Activated T-helper 1 cell treated with anti-CD3 and anti-CD28 coated beads, Interleukin-12 subunit alpha, Interleukin-12 subunit beta, Interleukin-2, Interleukin-4 antibody, amounts not matched to agents 30 ng/mL and 10 ng/mL and 1 ng/mL, durations not matched to agents 14 hours and 24 hours and 36 hours (primary cell): Measurements from ENCODE around the gene MYL5. TPM values are rescaled to one million over a fixed set of nuclear protein-coding genes. Genes with fewer than 3 reads are reported as not detected.

Experiments used
- DNase-seq: peaks from one replicate; pipeline ENCODE4 v3.0.0; 2021; ENCODE audit warnings: low spot score
- H3K27ac Mint-ChIP-seq: one replicate; pipeline ENCODE4 v1.8.0; 2021; ENCODE audit warnings: mild to moderate bottlenecking, mixed read lengths
- H3K27me3 Mint-ChIP-seq: one replicate; pipeline ENCODE4 v1.8.0; 2022; ENCODE audit warnings: mild to moderate bottlenecking, moderate library complexity, mixed read lengths; ENCODE audit not compliant: insufficient read depth
- H3K36me3 Mint-ChIP-seq: one replicate; pipeline ENCODE4 v1.8.0; 2021; ENCODE audit warnings: low read depth, mixed read lengths
- H3K4me1 Mint-ChIP-seq: one replicate; pipeline ENCODE4 v1.8.0; 2021; ENCODE audit warnings: low read depth, mixed read lengths
- H3K4me3 Mint-ChIP-seq: one replicate; pipeline ENCODE4 v1.8.0; 2021; ENCODE audit warnings: mild to moderate bottlenecking, moderate library complexity, mixed read lengths
- H3K9me3 Mint-ChIP-seq: one replicate; pipeline ENCODE4 v1.8.0; 2021; ENCODE audit warnings: mixed read lengths
- intact Hi-C: fragments of 100-400 bp; cut with micrococcal nuclease; formaldehyde crosslinking; loops from one replicate; pipeline ENCODE4 v1.15.1; 2024
- total RNA-seq: library from RNA; stranded (reverse); gene quantifications from 2 replicates; pipeline ENCODE4 v1.2.3, GENCODE V29; 2022

Gene MYL5
- 29.7 and 35.0 TPM in 2 replicates for total RNA-seq

- peak within 1 kb of the TSS; percentile 90 for H3K27ac Mint-ChIP-seq
- intact Hi-C loops: loop anchor here (1.0 to 5.0 kb wide), 8 partner anchors 10 to 432 kb away; partner anchors contain the start of genes GAK, PCGF3, PIGG and TMEM175
- H3K9me3 Mint-ChIP-seq: no peaks in the 10 kb centered on the region
- peaks cover 7% of the 10 kb centered on the region for H3K4me1 Mint-ChIP-seq
- peak; percentile 97 for DNase-seq
- peaks cover 1% of the 10 kb centered on the region for H3K27me3 Mint-ChIP-seq
- peak within 1 kb of the TSS; percentile 88 for H3K4me3 Mint-ChIP-seq
- H3K36me3 Mint-ChIP-seq: peaks cover 20% of the 10 kb centered on the region
Measured at GRCh38 chr4:674172-675035, at the start of gene MYL5, which contains the start of gene ATP5ME. MYL5 (plus strand) TSS chr4:674542; CDS start chr4:678027, 3,485 bp downstream. ATP5ME (minus strand) TSS chr4:674276; CDS start chr4:674247, 29 bp downstream.

GRCh38 chr4:624705-625590 lies 49.4 kb upstream of the MYL5 start, which contains the start of gene PDE6B:
PDE6B (plus strand) TSS chr4:625573; CDS start chr4:625627, 54 bp downstream.
- DNase-seq: no peak
- no peaks in the 10 kb centered on the region for H3K36me3 Mint-ChIP-seq
- H3K4me1 Mint-ChIP-seq: no peaks in the 10 kb centered on the region
- no peak within 1 kb of the TSS for H3K4me3 Mint-ChIP-seq
- H3K27ac Mint-ChIP-seq: no peak within 1 kb of the TSS
- intact Hi-C loops: no loop called here
- no peaks in the 10 kb centered on the region for H3K27me3 Mint-ChIP-seq
- H3K9me3 Mint-ChIP-seq: no peaks in the 10 kb centered on the region

GRCh38 chr4:625631-626161 lies 48.6 kb upstream of the MYL5 start:
- H3K27ac Mint-ChIP-seq: no peak overlapping the region
- intact Hi-C loops: no loop called here
- no peaks in the 10 kb centered on the region for H3K9me3 Mint-ChIP-seq
- H3K4me3 Mint-ChIP-seq: no peak overlapping the region
- H3K4me1 Mint-ChIP-seq: no peaks in the 10 kb centered on the region
- no peak for DNase-seq
- no peaks in the 10 kb centered on the region for H3K36me3 Mint-ChIP-seq
- H3K27me3 Mint-ChIP-seq: no peaks in the 10 kb centered on the region

- DNase-seq: no peak
- Mint-ChIP-seq H3K4me3 (no peak overlapping the region), H3K4me1 (no peaks in the 10 kb centered on the region), H3K36me3 (no peaks in the 10 kb centered on the region), H3K9me3 (peaks cover 6% of the 10 kb centered on the region), H3K27ac (no peak overlapping the region), H3K27me3 (no peaks in the 10 kb centered on the region)
- intact Hi-C loops: no loop called here
Measured at GRCh38 chr4:626201-627091, 47.9 kb upstream of the MYL5 start.

- DNase-seq: no peak
- Mint-ChIP-seq H3K4me3 (no peak overlapping the region), H3K27ac (no peak overlapping the region), H3K27me3 (no peaks in the 10 kb centered on the region), H3K9me3 (peaks cover 14% of the 10 kb centered on the region), H3K36me3 (no peaks in the 10 kb centered on the region), H3K4me1 (no peaks in the 10 kb centered on the region)
- intact Hi-C loops: no loop called here
Measured at GRCh38 chr4:627347-628125, 46.8 kb upstream of the MYL5 start.

- H3K27ac Mint-ChIP-seq: no peak overlapping the region
- H3K9me3 Mint-ChIP-seq: peaks cover 19% of the 10 kb centered on the region
- H3K4me1 Mint-ChIP-seq: no peaks in the 10 kb centered on the region
- no peak overlapping the region for H3K4me3 Mint-ChIP-seq
- no peak for DNase-seq
- no peaks in the 10 kb centered on the region for H3K36me3 Mint-ChIP-seq
- intact Hi-C loops: no loop called here
- H3K27me3 Mint-ChIP-seq: no peaks in the 10 kb centered on the region
Measured at GRCh38 chr4:628311-628741, 46.0 kb upstream of the MYL5 start.

- H3K27me3 Mint-ChIP-seq: no peaks in the 10 kb centered on the region
- DNase-seq: no peak
- H3K9me3 Mint-ChIP-seq: peaks cover 19% of the 10 kb centered on the region
- H3K4me3 Mint-ChIP-seq: no peak overlapping the region
- H3K4me1 Mint-ChIP-seq: no peaks in the 10 kb centered on the region
- intact Hi-C loops: no loop called here
- no peaks in the 10 kb centered on the region for H3K36me3 Mint-ChIP-seq
- no peak overlapping the region for H3K27ac Mint-ChIP-seq
Measured at GRCh38 chr4:628821-629635, 45.3 kb upstream of the MYL5 start.

GRCh38 chr4:629636-629914 lies 44.8 kb upstream of the MYL5 start:
- no peaks in the 10 kb centered on the region for H3K27me3 Mint-ChIP-seq
- no peaks in the 10 kb centered on the region for H3K36me3 Mint-ChIP-seq
- no peak overlapping the region for H3K4me3 Mint-ChIP-seq
- H3K9me3 Mint-ChIP-seq: peaks cover 19% of the 10 kb centered on the region
- H3K4me1 Mint-ChIP-seq: no peaks in the 10 kb centered on the region
- H3K27ac Mint-ChIP-seq: no peak overlapping the region
- intact Hi-C loops: no loop called here
- DNase-seq: no peak

- Mint-ChIP-seq H3K9me3 (peaks cover 19% of the 10 kb centered on the region), H3K27me3 (no peaks in the 10 kb centered on the region), H3K36me3 (no peaks in the 10 kb centered on the region), H3K4me3 (no peak overlapping the region), H3K4me1 (no peaks in the 10 kb centered on the region), H3K27ac (no peak overlapping the region)
- intact Hi-C loops: no loop called here
- DNase-seq: no peak
Measured at GRCh38 chr4:629915-630641, 44.3 kb upstream of the MYL5 start.

- H3K4me3 Mint-ChIP-seq: no peak overlapping the region
Measured at GRCh38 chr4:630656-631055, 43.7 kb upstream of the MYL5 start.

More at GRCh38 chr4:630656-631055, 43.7 kb upstream of the MYL5 start:
- H3K4me1 Mint-ChIP-seq: no peaks in the 10 kb centered on the region
- no peak for DNase-seq
- no peaks in the 10 kb centered on the region for H3K36me3 Mint-ChIP-seq
- intact Hi-C loops: no loop called here
- H3K27ac Mint-ChIP-seq: no peak overlapping the region
- H3K9me3 Mint-ChIP-seq: peaks cover 19% of the 10 kb centered on the region
- no peaks in the 10 kb centered on the region for H3K27me3 Mint-ChIP-seq
